ENCODE measurements around the gene PXMP2.

The PXMP2 gene

GRCh38 chr12:132660052-132660451 is 27.3 kb upstream of the PXMP2 start:
- no peak for DNase-seq (ENCODE audit: low read depth in 2 of 2)

- no peak for DNase-seq (ENCODE audit: low read depth in 2 of 2)
These were observed 26.4 kb upstream of the PXMP2 start for GRCh38 chr12:132660996-132661395.

- no peak for DNase-seq (ENCODE audit: low read depth in 2 of 2)
These were observed 25.4 kb upstream of the PXMP2 start for GRCh38 chr12:132661972-132662371.

GRCh38 chr12:132662901-132663755 is 24.3 kb upstream of the PXMP2 start:
- no peak for DNase-seq (ENCODE audit: low read depth in 2 of 2)

GRCh38 chr12:132664206-132665148 is 22.9 kb upstream of the PXMP2 start:
- DNase-seq (ENCODE audit: low read depth in 2 of 2): no peak

GRCh38 chr12:132665149-132665491 is 22.3 kb upstream of the PXMP2 start:
- no peak for DNase-seq (ENCODE audit: low read depth in 2 of 2)

GRCh38 chr12:132665794-132666193 is 21.6 kb upstream of the PXMP2 start:
- no peak for DNase-seq (ENCODE audit: low read depth in 2 of 2)

GRCh38 chr12:132668191-132669088 is 18.9 kb upstream of the PXMP2 start:
- no peak for DNase-seq (ENCODE audit: low read depth in 2 of 2)

GRCh38 chr12:132669166-132669879 is 18.1 kb upstream of the PXMP2 start:
- no peak for DNase-seq (ENCODE audit: low read depth in 2 of 2)

- no peak for DNase-seq (ENCODE audit: low read depth in 2 of 2)
These were observed 15.3 kb upstream of the PXMP2 start for GRCh38 chr12:132672116-132672515.

- DNase-seq (ENCODE audit: low read depth in 2 of 2): no peak
These were observed 14.7 kb upstream of the PXMP2 start for GRCh38 chr12:132672678-132673077.

- DNase-seq (ENCODE audit: low read depth in 2 of 2): no peak
These were observed 13.9 kb upstream of the PXMP2 start for GRCh38 chr12:132673288-132674179.

- no peak for DNase-seq (ENCODE audit: low read depth in 2 of 2)
These were observed 12.8 kb upstream of the PXMP2 start for GRCh38 chr12:132674561-132674960.

GRCh38 chr12:132675757-132676432 is 11.5 kb upstream of the PXMP2 start:
- DNase-seq (ENCODE audit: low read depth in 2 of 2): no peak

- DNase-seq (ENCODE audit: low read depth in 2 of 2): no peak
These were observed 9.9 kb upstream of the PXMP2 start for GRCh38 chr12:132677492-132677891.

GRCh38 chr12:132685400-132685799 is 2.0 kb upstream of the PXMP2 start:
- no peak for DNase-seq (ENCODE audit: low read depth in 2 of 2)

GRCh38 chr12:132686825-132687210 is 569 bp upstream of the PXMP2 start:
- no peak for DNase-seq (ENCODE audit: low read depth in 2 of 2)

- DNase-seq (ENCODE audit: low read depth in 2 of 2): no peak
These were observed 1.8 kb downstream of the PXMP2 start for GRCh38 chr12:132689227-132689626.

GRCh38 chr12:132690112-132690511 is 2.7 kb downstream of the PXMP2 start:
- DNase-seq (ENCODE audit: low read depth in 2 of 2): no peak

All from stimulated activated CD4-positive, alpha-beta T cell treated with anti-CD3 and anti-CD28 coated beads, Interleukin-1b, Interleukin-23, amount 100 ng/mL, for 1 hour (primary cell).